K562 (cell line): ENCODE measurements around the gene TUBA1B. TPM values are rescaled to one million over a fixed set of nuclear protein-coding genes. Genes with fewer than 3 reads are reported as not detected.

ENCODE experiments used
- BDP1 ChIP-seq: IDR thresholded peaks from 3 replicates; pipeline ENCODE4 v1.6.1; 2011; ENCODE audit not compliant: insufficient read length, insufficient read depth
- BRF1 ChIP-seq: IDR thresholded peaks from 3 replicates; pipeline ENCODE4 v1.6.1; 2011; ENCODE audit warnings: borderline replicate concordance, mild to moderate bottlenecking; ENCODE audit not compliant: insufficient read length; ENCODE audit errors: extremely low read depth
- CBFA2T3 ChIP-seq: fragments of 450-650 bp; IDR thresholded peaks from 2 replicates; pipeline ENCODE4 v1.6.1; 2017
- FIP1L1 ChIP-seq: fragments of 200-400 bp; formaldehyde crosslinking; IDR thresholded peaks from 2 replicates; pipeline ENCODE4 v1.6.1; 2018; ENCODE audit warnings: mild to moderate bottlenecking, low read depth, low read length; ENCODE audit not compliant: poor library complexity, severe bottlenecking
- GATA2 ChIP-seq: sonication (generic); formaldehyde crosslinking; IDR thresholded peaks from 2 replicates; pipeline ENCODE4 v1.4.0; 2020; ENCODE audit warnings: mild to moderate bottlenecking, missing genetic modification reagents
- HNRNPUL1 ChIP-seq: fragments of 200-400 bp; formaldehyde crosslinking; IDR thresholded peaks from 2 replicates; pipeline ENCODE4 v1.6.1; 2017; ENCODE audit warnings: low read length
- LARP7 ChIP-seq: fragments of 450-650 bp; IDR thresholded peaks from 2 replicates; pipeline ENCODE4 v1.6.1; 2016
- NELFE ChIP-seq: IDR thresholded peaks from 2 replicates; pipeline ENCODE4 v1.6.1; 2011; ENCODE audit warnings: mild to moderate bottlenecking; ENCODE audit not compliant: insufficient read depth, insufficient read length
- NFATC3 ChIP-seq: fragments of 450-650 bp; IDR thresholded peaks from 2 replicates; pipeline ENCODE4 v1.6.1; 2017; ENCODE audit warnings: mild to moderate bottlenecking
- NFIC ChIP-seq: fragments of 450-650 bp; IDR thresholded peaks from 2 replicates; pipeline ENCODE4 v1.6.1; 2017; ENCODE audit warnings: mild to moderate bottlenecking, inconsistent platforms
- PCBP2 ChIP-seq: fragments of 200-400 bp; formaldehyde crosslinking; IDR thresholded peaks from 2 replicates; pipeline ENCODE4 v1.6.1; 2018; ENCODE audit warnings: low read length, low read depth, mild to moderate bottlenecking, moderate library complexity; ENCODE audit not compliant: poor library complexity, severe bottlenecking
- PKNOX1 ChIP-seq: fragments of 450-650 bp; IDR thresholded peaks from 2 replicates; pipeline ENCODE4 v1.6.1; 2016
- RUNX1 ChIP-seq: sonication (generic); IDR thresholded peaks from 2 replicates; pipeline ENCODE4 v1.6.1; 2016; ENCODE audit warnings: antibody characterized with exemption, low read depth
- SMARCA4 ChIP-seq: fragments of 450-650 bp; IDR thresholded peaks from 2 replicates; pipeline ENCODE4 v1.6.1; 2016
- STAT5B ChIP-seq: fragments of 250-450 bp; sonication (Bioruptor Pico); IDR thresholded peaks from 2 replicates; pipeline ENCODE4 v1.8.0; 2021; ENCODE audit warnings: mild to moderate bottlenecking, inconsistent platforms
- TSHZ1 ChIP-seq: fragments of 250-450 bp; sonication (Bioruptor Pico); IDR thresholded peaks from 2 replicates; pipeline ENCODE4 v1.4.0; 2020; ENCODE audit warnings: mild to moderate bottlenecking, moderate library complexity
- ZC3H11A ChIP-seq: IDR thresholded peaks from 2 replicates; pipeline ENCODE4 v1.6.1; 2012; ENCODE audit warnings: low read depth, low read length, improper control_type of control experiment
- ZNF280B ChIP-seq: fragments of 250-450 bp; sonication (Bioruptor Pico); IDR thresholded peaks from 2 replicates; pipeline ENCODE4 v1.5.1; 2021; ENCODE audit warnings: mild to moderate bottlenecking
- ZNF311 ChIP-seq: fragments of 250-450 bp; sonication (Bioruptor Pico); IDR thresholded peaks from 2 replicates; pipeline ENCODE4 v1.4.0; 2020; ENCODE audit warnings: mild to moderate bottlenecking, moderate library complexity
- ZNF740 ChIP-seq, 3 experiments: fragments of 200-800 bp in 1 of 3; sonication (Bioruptor generic) in 1 of 3; sonication (generic) in 1 of 3; formaldehyde crosslinking in 1 of 3; IDR thresholded peaks; 2 replicates each; pipeline versions ENCODE4 v1.6.1 to v1.8.0; 2016 to 2022; ENCODE audit warnings: mild to moderate bottlenecking in 2 of 3, missing compliant biosample characterization in 2 of 3, missing genetic modification characterization in 2 of 3, missing genetic modification reagents in 1 of 3
- ZSCAN29 ChIP-seq: fragments of 450-650 bp; IDR thresholded peaks from 2 replicates; pipeline ENCODE4 v1.6.1; 2017
- polyA plus RNA-seq, 8 experiments: library from polyadenylated mRNA; depleted of rRNA in 4 of 8; stranded (reverse) in 5 of 8; unstranded in 3 of 8; fragments of >200 nt; fragmentation: Nextera tagmentation in 2 of 8; fragmentation: Illumina TruSeq in 1 of 8; extraction: Ambion mirVana in 2 of 8; extraction: Trizol in 1 of 8; gene quantifications; 2 replicates each; pipeline versions ENCODE4 v1.2.1 to v1.2.3, GENCODE V29; 2011 to 2014; ENCODE audit warnings: inconsistent platforms in 1 of 8, missing spikeins in 1 of 8
- total RNA-seq, 7 experiments: library from RNA; depleted of rRNA in 6 of 7; stranded (reverse); fragments of >200 nt in 6 of 7; fragmentation: Illumina TruSeq in 2 of 7; extraction: Trizol in 2 of 7; gene quantifications; 2 replicates each; pipeline versions ENCODE4 v1.2.1 to v1.2.3, GENCODE V29; 2011 to 2021; ENCODE audit warnings: low replicate concordance in 1 of 7

Gene TUBA1B
- total and polyA plus RNA-seq, 9 of the 15 experiments (the other 6 are each of a cell fraction or from before 2014, with no cell fraction given), result 2,189 to 4,624 (median 2,628) TPM

- TF ChIP-seq TSHZ1 (CRISPR knock-in tag), result no peak
- TF ChIP-seq NFATC3, result no peak
- peak; percentile 78 for TF ChIP-seq GATA2 (CRISPR knock-in tag)
- no peak for TF ChIP-seq BRF1
- no peak for TF ChIP-seq ZNF740 (CRISPR knock-in tag; IDR thresholded peaks at IDR 0.05)
- no peak for TF ChIP-seq ZNF740 (tag; IDR thresholded peaks at IDR 0.05)
- peak; percentile 81 for TF ChIP-seq RUNX1
- TF ChIP-seq FIP1L1, result no peak
- TF ChIP-seq NFIC, result peak; percentile 77
- peak; percentile 94 for TF ChIP-seq CBFA2T3
- no peak for TF ChIP-seq ZNF280B (CRISPR knock-in tag)
- no peak for TF ChIP-seq BDP1
- no peak for TF ChIP-seq HNRNPUL1
- TF ChIP-seq STAT5B, result no peak
- peak; percentile 82 for TF ChIP-seq SMARCA4
- no peak for TF ChIP-seq ZNF311 (CRISPR knock-in tag)
- no peak for TF ChIP-seq LARP7
- TF ChIP-seq NELFE, result no peak
- no peak for TF ChIP-seq ZSCAN29
- TF ChIP-seq PKNOX1, result no peak
- no peak for TF ChIP-seq PCBP2
- TF ChIP-seq ZC3H11A, result no peak
Measured at GRCh38 chr12:49089821-49090773, 41.1 kb downstream of the TUBA1B start (continued).
